Measurements from ENCODE around the gene ENTPD8. TPM values are rescaled to one million over a fixed set of nuclear protein-coding genes. Genes with fewer than 3 reads are reported as not detected.

The ENTPD8 gene
- total RNA-seq, 8 experiments from 2014 or later: 0.08 to 0.52 (median 0.21) TPM; not detected in 2

DNA sequence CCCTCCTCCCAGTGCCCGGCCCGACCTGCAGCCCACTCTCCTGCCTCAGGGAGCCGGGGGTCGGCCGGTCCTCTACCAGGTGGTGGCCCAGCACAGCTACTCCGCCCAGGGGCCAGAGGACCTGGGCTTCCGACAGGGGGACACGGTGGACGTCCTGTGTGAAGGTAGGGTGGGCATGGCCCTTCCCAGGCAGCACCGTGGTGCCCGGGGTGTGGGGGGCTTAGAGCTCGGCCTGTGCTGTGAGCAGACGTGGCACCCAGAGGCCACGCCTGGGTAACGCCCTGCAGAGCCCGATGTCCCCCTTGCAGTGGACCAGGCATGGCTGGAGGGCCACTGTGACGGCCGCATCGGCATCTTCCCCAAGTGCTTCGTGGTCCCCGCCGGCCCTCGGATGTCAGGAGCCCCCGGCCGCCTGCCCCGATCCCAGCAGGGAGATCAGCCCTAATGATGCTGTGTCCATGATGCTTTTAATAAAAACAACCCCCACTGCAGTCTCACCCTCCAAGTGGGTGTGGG, 7.2 kb downstream of the ENTPD8 start:
- Histone ChIP-seq H3K4me1 (replicated peaks in 1 of 2) (no peaks in the 10 kb centered on the region), H3K27ac (no peak overlapping the region), H3K4me3 (no peak overlapping the region)
- WGBS, 10 experiments: no CpG with 5 or more reads among the region's 26 CpGs
- ATAC-seq (replicated peaks in 6 of 8): no peak
- in situ Hi-C loops (cut with MboI; ENCODE audit: low pct_unique_long_range_greater_than_20kb in 2 of 9, low sequenced_read_pairs in 9 of 9, unreplicated experiment in 9 of 9): loop anchor here in 1 of 9 experiments (25.0 kb wide), 1 partner anchor 147 kb away; the partner anchor contains the start of gene TOR4A

- 60% methylated on average over 3 of the region's 19 CpGs; no CpG with 5 or more reads in 9 of the 10 experiments for WGBS, 10 experiments
- in situ Hi-C loops (cut with MboI; ENCODE audit: low pct_unique_long_range_greater_than_20kb in 2 of 9, low sequenced_read_pairs in 9 of 9, unreplicated experiment in 9 of 9): loop anchor here in 1 of 9 experiments (25.0 kb wide), 1 partner anchor 146 kb away; the partner anchor contains the start of gene TOR4A
- ATAC-seq (replicated peaks in 6 of 8): no peak
Observed at GRCh38 chr9:137433349-137433915, 7.7 kb downstream of the ENTPD8 start.

GRCh38 chr9:137432687-137433348, 8.3 kb downstream of the ENTPD8 start:
- no peak overlapping the region for H3K4me3 ChIP-seq
- no peak for ATAC-seq (replicated peaks in 6 of 8)
- H3K4me1 ChIP-seq (replicated peaks in 1 of 2): no peaks in the 10 kb centered on the region
- whole genome bisulfite sequencing, 10 experiments: 47 to 100% (median 80%) methylated on average over 1 to 3 of the region's 20 CpGs; no CpG with 5 or more reads in 5 of the 10 experiments
- no peak overlapping the region for H3K27ac ChIP-seq
- in situ Hi-C loops (cut with MboI; ENCODE audit: low pct_unique_long_range_greater_than_20kb in 2 of 9, low sequenced_read_pairs in 9 of 9, unreplicated experiment in 9 of 9): loop anchor here in 1 of 9 experiments (25.0 kb wide), 1 partner anchor 146 kb away; the partner anchor contains the start of gene TOR4A

More at GRCh38 chr9:137433349-137433915, 7.7 kb downstream of the ENTPD8 start:
- Histone ChIP-seq H3K4me1 (replicated peaks in 1 of 2) (no peaks in the 10 kb centered on the region), H3K4me3 (no peak overlapping the region), H3K27ac (no peak overlapping the region)

DNA sequence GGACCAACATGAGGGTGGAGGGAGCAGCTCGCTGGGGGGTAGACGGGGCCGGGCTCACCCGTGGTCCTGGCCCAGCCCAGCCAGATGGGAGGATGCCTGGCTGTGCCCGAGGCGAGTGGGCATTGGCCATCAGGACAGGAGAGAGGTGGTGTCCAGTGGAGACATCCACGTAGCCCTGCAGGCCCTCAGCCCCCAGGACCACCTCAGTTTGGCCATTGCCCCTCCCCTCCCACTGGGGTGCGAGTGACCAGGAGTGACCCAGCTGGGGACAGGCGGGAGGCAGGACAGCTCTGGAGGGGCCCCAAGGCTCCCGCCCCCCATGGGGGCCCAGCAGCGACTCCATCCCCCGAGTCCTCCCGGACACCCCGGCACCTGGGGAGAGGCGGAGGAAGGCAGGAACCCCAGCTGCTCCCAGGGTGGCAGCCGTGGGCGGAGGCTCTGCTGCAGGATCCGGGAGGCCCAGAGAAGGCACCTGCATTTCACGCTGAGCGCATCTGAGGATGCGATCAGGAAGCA, 9.7 kb downstream of the ENTPD8 start:
- in situ Hi-C loops (cut with MboI; ENCODE audit: low pct_unique_long_range_greater_than_20kb in 2 of 9, low sequenced_read_pairs in 9 of 9, unreplicated experiment in 9 of 9): loop anchor here in 1 of 9 experiments (25.0 kb wide), 1 partner anchor 144 kb away; the partner anchor contains the start of gene TOR4A
- Histone ChIP-seq H3K27ac (no peak overlapping the region), H3K4me3 (no peak overlapping the region), H3K4me1 (replicated peaks in 1 of 2) (no peaks in the 10 kb centered on the region)
- 60% methylated on average over 3 of the region's 21 CpGs; no CpG with 5 or more reads in 9 of the 10 experiments for WGBS, 10 experiments
- ATAC-seq (replicated peaks in 6 of 8): no peak

GRCh38 chr9:137430723-137431415, 10.3 kb downstream of the ENTPD8 start:
- no peak overlapping the region for H3K4me3 ChIP-seq
- WGBS, 10 experiments: 40 to 77% (median 58%) methylated on average over 2 to 8 of the region's 27 CpGs; no CpG with 5 or more reads in 6 of the 10 experiments
- no peaks in the 10 kb centered on the region for H3K4me1 ChIP-seq (replicated peaks in 1 of 2)
- ATAC-seq (replicated peaks in 6 of 8): no peak
- no peak overlapping the region for H3K27ac ChIP-seq
- in situ Hi-C loops (cut with MboI; ENCODE audit: low pct_unique_long_range_greater_than_20kb in 2 of 9, low sequenced_read_pairs in 9 of 9, unreplicated experiment in 9 of 9): loop anchor here in 1 of 9 experiments (25.0 kb wide), 1 partner anchor 144 kb away; the partner anchor contains the start of gene TOR4A

DNA sequence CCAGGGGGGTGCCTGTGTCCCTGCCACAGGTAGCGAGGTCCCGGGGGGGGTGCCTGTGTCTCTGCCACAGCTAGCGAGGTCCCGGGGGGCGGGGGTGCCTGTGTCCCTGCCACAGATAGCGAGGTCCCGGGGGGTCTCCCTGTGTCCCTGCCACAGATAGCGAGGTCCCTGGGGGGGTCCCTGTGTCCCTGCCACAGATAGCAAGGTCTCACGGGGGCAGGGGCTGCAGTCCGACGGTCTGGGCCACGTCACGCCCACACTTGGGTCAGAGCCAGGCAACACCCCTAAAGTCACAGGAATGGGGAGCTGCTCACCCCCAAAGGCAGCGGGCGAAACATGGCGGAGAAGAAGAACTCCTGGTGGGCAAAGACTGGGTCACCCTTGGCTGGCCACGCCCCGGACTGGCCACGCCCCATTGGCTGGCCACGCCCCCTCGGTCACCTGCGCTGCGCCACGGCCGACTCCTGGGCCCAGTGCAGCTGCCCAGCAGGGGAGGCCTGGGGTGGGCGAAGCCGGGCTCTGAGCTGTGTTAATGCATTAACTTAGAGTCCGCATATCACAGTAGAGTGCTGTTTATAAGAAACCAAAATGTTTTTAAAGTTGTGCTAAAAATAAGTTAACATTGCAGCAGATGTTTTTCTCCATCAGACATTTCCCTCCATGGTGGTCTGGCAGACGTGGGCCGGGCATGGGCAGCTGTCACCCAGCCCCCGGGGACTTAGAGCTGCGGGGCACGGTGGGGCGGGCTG, 11.0 kb downstream of the ENTPD8 start:
- no peak overlapping the region for H3K27ac ChIP-seq
- 33 to 100% (median 60%) methylated on average over 1 to 3 of the region's 34 CpGs; no CpG with 5 or more reads in 7 of the 10 experiments for WGBS, 10 experiments
- H3K4me3 ChIP-seq: no peak overlapping the region
- ATAC-seq (replicated peaks in 6 of 8): peak in 3 of 8 experiments; percentile 20 to 26 (median 21)
- H3K4me1 ChIP-seq (replicated peaks in 1 of 2): no peaks in the 10 kb centered on the region
- in situ Hi-C loops (cut with MboI; ENCODE audit: low pct_unique_long_range_greater_than_20kb in 2 of 9, low sequenced_read_pairs in 9 of 9, unreplicated experiment in 9 of 9): loop anchor here in 1 of 9 experiments (25.0 kb wide), 1 partner anchor 143 kb away; the partner anchor contains the start of gene TOR4A

DNA sequence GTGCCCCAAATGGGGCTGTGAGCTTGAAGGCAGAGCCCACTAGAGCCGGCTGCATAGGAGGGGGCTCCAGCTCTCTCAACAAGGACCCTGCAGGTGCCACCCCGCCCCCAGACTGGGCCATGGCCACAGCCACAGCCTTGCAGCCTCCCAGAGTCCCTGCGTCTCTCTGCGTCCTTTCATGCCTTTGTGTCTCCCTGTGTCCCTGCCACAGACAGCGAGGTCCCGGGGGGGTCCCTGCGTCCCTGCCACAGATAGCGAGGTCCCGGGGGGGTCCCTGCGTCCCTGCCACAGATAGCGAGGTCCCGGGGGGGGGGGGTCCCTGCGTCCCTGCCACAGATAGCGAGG, 11.6 kb downstream of the ENTPD8 start:
- WGBS, 10 experiments: 80 to 90% methylated on average over 1 to 2 of the region's 14 CpGs; no CpG with 5 or more reads in 8 of the 10 experiments
- Histone ChIP-seq H3K4me3 (no peak overlapping the region), H3K27ac (no peak overlapping the region), H3K4me1 (replicated peaks in 1 of 2) (no peaks in the 10 kb centered on the region)
- no peak for ATAC-seq (replicated peaks in 6 of 8)
- in situ Hi-C loops (cut with MboI; ENCODE audit: low pct_unique_long_range_greater_than_20kb in 2 of 9, low sequenced_read_pairs in 9 of 9, unreplicated experiment in 9 of 9): loop anchor here in 1 of 9 experiments (25.0 kb wide), 1 partner anchor 142 kb away; the partner anchor contains the start of gene TOR4A

GRCh38 chr9:137428841-137429545, 12.2 kb downstream of the ENTPD8 start:
- WGBS, 10 experiments: no CpG with 5 or more reads among the region's 27 CpGs
- ATAC-seq (replicated peaks in 6 of 8): no peak
- H3K27ac ChIP-seq: no peak overlapping the region
- no peak overlapping the region for H3K4me3 ChIP-seq
- in situ Hi-C loops (cut with MboI; ENCODE audit: low pct_unique_long_range_greater_than_20kb in 2 of 9, low sequenced_read_pairs in 9 of 9, unreplicated experiment in 9 of 9): loop anchor here in 1 of 9 experiments (25.0 kb wide), 1 partner anchor 142 kb away; the partner anchor contains the start of gene TOR4A
- H3K4me1 ChIP-seq (replicated peaks in 1 of 2): peaks cover 0 to under 1% of the 10 kb centered on the region in 2 donors

DNA sequence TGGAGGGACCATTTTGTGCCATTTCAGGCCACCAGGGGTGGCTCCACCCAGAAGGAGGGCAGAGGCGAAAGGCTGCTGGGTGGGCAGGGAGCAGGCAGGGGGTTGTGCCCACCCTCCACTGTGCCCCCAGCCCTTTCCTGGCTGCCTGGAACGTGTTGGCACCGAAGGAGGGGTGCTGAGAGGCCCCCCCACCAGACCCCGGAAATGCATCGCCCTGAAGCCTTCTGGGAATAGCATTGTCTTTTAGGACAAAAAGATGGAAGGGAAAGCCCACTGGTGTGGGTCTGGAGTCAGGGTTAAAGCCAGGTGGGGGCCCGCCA, 12.9 kb downstream of the ENTPD8 start:
- Histone ChIP-seq H3K4me3 (no peak overlapping the region), H3K27ac (no peak overlapping the region), H3K4me1 (replicated peaks in 1 of 2) (peaks cover 0 to 4% of the 10 kb centered on the region in 2 donors)
- in situ Hi-C loops (cut with MboI; ENCODE audit: low pct_unique_long_range_greater_than_20kb in 2 of 9, low sequenced_read_pairs in 9 of 9, unreplicated experiment in 9 of 9): loop anchor here in 1 of 9 experiments (25.0 kb wide), 1 partner anchor 141 kb away; the partner anchor contains the start of gene TOR4A
- WGBS, 10 experiments: no CpG with 5 or more reads among the region's 6 CpGs
- ATAC-seq (replicated peaks in 6 of 8): no peak

- 54 to 89% (median 70%) methylated on average over 1 to 6 of the region's 27 CpGs; no CpG with 5 or more reads in 6 of the 10 experiments for WGBS, 10 experiments
- Histone ChIP-seq H3K4me1 (replicated peaks in 1 of 2) (peaks cover 0 to 4% of the 10 kb centered on the region in 2 donors), H3K4me3 (no peak overlapping the region), H3K27ac (no peak overlapping the region)
- in situ Hi-C loops (cut with MboI; ENCODE audit: low pct_unique_long_range_greater_than_20kb in 2 of 9, low sequenced_read_pairs in 9 of 9, unreplicated experiment in 9 of 9): loop anchor here in 1 of 9 experiments (25.0 kb wide), 1 partner anchor 140 kb away; the partner anchor contains the start of gene TOR4A
- ATAC-seq (replicated peaks in 6 of 8): no peak
Observed at GRCh38 chr9:137427454-137428310, 13.5 kb downstream of the ENTPD8 start.
